HepG2 (cell line): Measurements from ENCODE around the gene NKAIN2. TPM values are rescaled to one million over a fixed set of nuclear protein-coding genes. Genes with fewer than 3 reads are reported as not detected.

Experiments used
- ATAC-seq: fragments of 200-7000 bp; cut with Tn5 transposase; 3 replicates; pipeline ENCODE4 v1.9.1; 2020; ENCODE audit warnings: mild to moderate bottlenecking, moderate library complexity
- BruUV-seq: library from RNA; stranded (reverse); fragments of 400-500 nt; replicated peaks from 2 replicates; lab custom pipeline; 2021; lab: Mats Ljungman, UMichigan
- CTCF ChIA-PET: fragments of 300-600 bp; formaldehyde crosslinking; extraction: SDS; loops from one replicate; lab custom pipeline; 2021; ENCODE audit warnings: low total read pairs, inconsistent platforms, low intra/inter-chr PET ratio; lab: Yijun Ruan, JAX
- POLR2A ChIA-PET: fragments of 350-600 bp; sonication (Branson Sonifier 250); formaldehyde crosslinking; loops from one replicate; lab custom pipeline; 2020; ENCODE audit warnings: antibody characterized with exemption, inconsistent platforms; lab: Yijun Ruan, JAX
- DNase-seq: peaks from one replicate; pipeline ENCODE4 v3.0.0-alpha.2; 2015; ENCODE audit warnings: low spot score
- FAIRE-seq: peaks from 3 replicates; lab custom pipeline; 2011; peaks lifted over from hg19 to GRCh38; lab: Jason Lieb, UNC
- H2AFZ ChIP-seq: one replicate; pipeline ENCODE4 v1.6.1; 2011; ENCODE audit warnings: low read length, inconsistent platforms
- H3K27ac ChIP-seq: fragments of 300-600 bp; 3 replicates; pipeline ENCODE4 v1.8.0; 2011; ENCODE audit warnings: mixed run types, mild to moderate bottlenecking, mixed read lengths, low read length, inconsistent platforms; ENCODE audit not compliant: insufficient read depth; ENCODE audit errors: extremely low read length
- H3K27me3 ChIP-seq, 2 experiments: fragments of 200-600 bp in 1 of 2; 2 replicates in 1 of 2; 3 replicates in 1 of 2; pipeline versions ENCODE4 v1.6.0 to v1.8.0; 2011; ENCODE audit warnings: low read length in 2 of 2, mild to moderate bottlenecking in 2 of 2, moderate library complexity in 2 of 2, inconsistent platforms in 1 of 2; ENCODE audit not compliant: insufficient read depth in 2 of 2, control insufficient read depth in 1 of 2
- H3K36me3 ChIP-seq, 2 experiments: fragments of 200-600 bp in 1 of 2; replicated peaks in 1 of 2; 2 replicates in 1 of 2; 3 replicates in 1 of 2; pipeline versions ENCODE4 v1.5.1 to v1.8.0; 2011; ENCODE audit warnings: low read length in 2 of 2, inconsistent platforms in 1 of 2; ENCODE audit not compliant: insufficient read depth in 2 of 2, control insufficient read depth in 1 of 2
- H3K4me1 ChIP-seq: 2 replicates; pipeline ENCODE4 v1.5.1; 2012; ENCODE audit warnings: low read length, inconsistent platforms; ENCODE audit not compliant: insufficient read depth
- H3K4me2 ChIP-seq: 2 replicates; pipeline ENCODE4 v1.6.0; 2011; ENCODE audit warnings: low read depth, low read length, inconsistent platforms
- H3K4me3 ChIP-seq, 3 experiments: fragments of 200-600 bp in 1 of 3; sonication (generic), shearing (Covaris generic) in 1 of 3; replicated peaks in 1 of 3; 2 replicates each; pipeline ENCODE4 v1.5.1; 2011 to 2016; ENCODE audit warnings: low read length in 3 of 3, inconsistent platforms in 2 of 3, low read depth in 2 of 3, mild to moderate bottlenecking in 2 of 3, control low read depth in 1 of 3, mixed read lengths in 1 of 3; ENCODE audit not compliant: insufficient read depth in 1 of 3
- H3K79me2 ChIP-seq: one replicate; pipeline ENCODE4 v1.6.1; 2011; ENCODE audit warnings: low read length, inconsistent platforms; ENCODE audit not compliant: insufficient read depth
- H3K9ac ChIP-seq: 2 replicates; pipeline ENCODE4 v1.6.0; 2011; ENCODE audit warnings: mild to moderate bottlenecking, low read depth, low read length, inconsistent platforms; ENCODE audit not compliant: insufficient read depth
- H3K9me3 ChIP-seq: 2 replicates; pipeline ENCODE4 v1.5.1; 2012; ENCODE audit warnings: mild to moderate bottlenecking, low read length
- H4K20me1 ChIP-seq: 2 replicates; pipeline ENCODE4 v1.6.0; 2011; ENCODE audit warnings: inconsistent platforms, mild to moderate bottlenecking, low read length, moderate library complexity; ENCODE audit not compliant: insufficient read depth
- CBX5 ChIP-seq: sonication (generic); formaldehyde crosslinking; IDR thresholded peaks from 2 replicates; pipeline ENCODE4 v1.4.0; 2020; ENCODE audit warnings: missing genetic modification reagents, borderline replicate concordance
- IKZF4 ChIP-seq: sonication (generic); formaldehyde crosslinking; IDR thresholded peaks from 2 replicates; pipeline ENCODE4 v1.5.1; 2020; ENCODE audit warnings: borderline replicate concordance, mild to moderate bottlenecking, low read depth, missing genetic modification reagents; ENCODE audit errors: not compliant biosample characterization
- MAFK ChIP-seq, 2 experiments: IDR thresholded peaks in 1 of 2; conservative IDR thresholded peaks in 1 of 2; 2 replicates each; pipeline ENCODE4 v1.6.1; 2011; ENCODE audit warnings: improper control_type of control experiment in 2 of 2, low read length in 2 of 2
- MEF2D ChIP-seq: sonication (generic); formaldehyde crosslinking; IDR thresholded peaks from 2 replicates; pipeline ENCODE4 v1.5.1; 2020; ENCODE audit warnings: mild to moderate bottlenecking, missing genetic modification reagents
- MYC ChIP-seq: sonication (generic); formaldehyde crosslinking; IDR thresholded peaks from 2 replicates; pipeline ENCODE4 v1.9.0; 2021; ENCODE audit warnings: missing genetic modification reagents, borderline replicate concordance
- NFKB2 ChIP-seq: sonication (generic); formaldehyde crosslinking; IDR thresholded peaks from 2 replicates; pipeline ENCODE4 v1.4.0; 2020; ENCODE audit warnings: missing genetic modification reagents, borderline replicate concordance
- PHB2 ChIP-seq: fragments of 450-650 bp; IDR thresholded peaks from 2 replicates; pipeline ENCODE4 v1.6.1; 2018; ENCODE audit not compliant: partially characterized antibody
- PHF5A ChIP-seq: IDR thresholded peaks from one replicate; pipeline ENCODE4 v1.6.1; 2018; ENCODE audit warnings: low read depth, missing genetic modification reagents; ENCODE audit not compliant: unreplicated experiment
- RBFOX2 ChIP-seq: fragments of 200-400 bp; formaldehyde crosslinking; IDR thresholded peaks from 2 replicates; pipeline ENCODE4 v1.6.1; 2017; ENCODE audit warnings: low read depth, mild to moderate bottlenecking, low read length
- RNF2 ChIP-seq: fragments of 450-650 bp; conservative IDR thresholded peaks from 2 replicates; pipeline ENCODE4 v1.6.1; 2016; ENCODE audit warnings: low read depth
- SATB2 ChIP-seq: sonication (generic); formaldehyde crosslinking; IDR thresholded peaks from 2 replicates; pipeline ENCODE4 v1.5.0; 2020; ENCODE audit warnings: missing genetic modification reagents
- SP140L ChIP-seq: sonication (generic); formaldehyde crosslinking; IDR thresholded peaks from 2 replicates; pipeline ENCODE4 v1.4.0; 2020; ENCODE audit warnings: missing genetic modification reagents, borderline replicate concordance
- ZBTB7A ChIP-seq: sonication (generic); formaldehyde crosslinking; IDR thresholded peaks from 2 replicates; pipeline ENCODE4 v1.8.0; 2022; ENCODE audit warnings: mild to moderate bottlenecking, missing genetic modification reagents
- ZNF589 ChIP-seq: sonication (generic); formaldehyde crosslinking; conservative IDR thresholded peaks from 2 replicates; pipeline ENCODE4 v1.8.0; 2022; ENCODE audit warnings: mild to moderate bottlenecking, moderate library complexity, missing genetic modification reagents
- ZNF879 ChIP-seq: sonication (generic); formaldehyde crosslinking; IDR thresholded peaks from 2 replicates; pipeline ENCODE4 v1.8.1; 2023; ENCODE audit warnings: missing genetic modification reagents
- ZSCAN20 ChIP-seq: sonication (generic); formaldehyde crosslinking; IDR thresholded peaks from 2 replicates; pipeline ENCODE4 v1.4.0; 2020; ENCODE audit warnings: missing genetic modification reagents, mild to moderate bottlenecking, borderline replicate concordance
- WGBS: methylation state at CpG from one replicate; pipeline ENCODE4 v1.1.6; 2017; ENCODE audit warnings: low lambda C conversion rate; 5-methylcytosine and 5-hydroxymethylcytosine counted together
- in situ Hi-C: cut with HindIII; loops from 2 replicates; pipeline ENCODE4 v1.10.0; 2017; ENCODE audit warnings: low pct_unique_long_range_greater_than_20kb; ENCODE audit not compliant: extremely low pct_ligation_motif_present
- intact Hi-C: fragments of 100-400 bp; cut with micrococcal nuclease; formaldehyde crosslinking; loops from one replicate; pipeline ENCODE4 v1.10.0; 2022; ENCODE audit not compliant: unreplicated experiment
- polyA plus RNA-seq, 8 experiments: library from polyadenylated mRNA; depleted of rRNA in 3 of 8; stranded (reverse) in 7 of 8; unstranded in 1 of 8; fragments of >200 nt; fragmentation: Illumina TruSeq in 4 of 8; extraction: Trizol in 4 of 8; gene quantifications; 2 replicates each; pipeline versions ENCODE4 v1.2.1 to v1.2.3, GENCODE V29; 2011 to 2016; ENCODE audit warnings: low read depth in 4 of 8, missing spikeins in 1 of 8, mixed read lengths in 1 of 8; ENCODE audit not compliant: insufficient read depth in 1 of 8
- total RNA-seq, 5 experiments: library from RNA; depleted of rRNA; stranded (reverse); fragments of >200 nt; fragmentation: Illumina TruSeq; extraction: Trizol; gene quantifications; 2 replicates each; pipeline ENCODE4 v1.2.3, GENCODE V29; 2016; ENCODE audit warnings: low read depth in 1 of 5
- TF ChIP-seq, protein P1 (sequence below): sonication (generic); formaldehyde crosslinking; IDR thresholded peaks from 2 replicates; pipeline ENCODE4 v1.4.0; 2020; ENCODE audit warnings: mild to moderate bottlenecking, missing genetic modification reagents

Gene NKAIN2
- total and polyA plus RNA-seq, 2 of the 13 experiments (the other 11 are each of a cell fraction or from before 2014, with no cell fraction given): not detected

GRCh38 chr6:124226396-124226795, 422.7 kb downstream of the NKAIN2 start:
- no peak overlapping the region for H2AFZ ChIP-seq
- no peaks in the 10 kb centered on the region for H3K79me2 ChIP-seq
- H3K27ac ChIP-seq: no peak overlapping the region
- no peaks in the 10 kb centered on the region for H3K27me3 ChIP-seq
- no peak for ATAC-seq
- H3K36me3 ChIP-seq: no peaks in the 10 kb centered on the region
- intact Hi-C loops: no loop called here
- no TSS peak for BruUV-seq
- no peak overlapping the region for H3K9ac ChIP-seq
- FAIRE-seq: no peak
- in situ Hi-C loops: no loop called here
- WGBS: 0% methylated on average over 1 of the region's 1 CpG
- H3K4me1 ChIP-seq: no peaks in the 10 kb centered on the region
- POLR2A ChIA-PET: no interaction called here
- no peak for DNase-seq
- TF ChIP-seq MAFK (conservative IDR thresholded peaks at IDR 0.05 in 1 of 2, IDR thresholded peaks at IDR 0.05 in 1 of 2; ENCODE audit: low read length in 2 of 2) (peak in 1 of 2 experiments; percentile 26; a peak in 2 of 4 replicates), SP140L (CRISPR knock-in tag) (no peak)
- no peaks in the 10 kb centered on the region for H4K20me1 ChIP-seq
- no peak overlapping the region for H3K4me3 ChIP-seq
- peaks cover 32% of the 10 kb centered on the region; the same call in 1 of the 2 replicates for H3K9me3 ChIP-seq
- no peak overlapping the region for H3K4me2 ChIP-seq
- CTCF ChIA-PET: no interaction called here

GRCh38 chr6:124233221-124233620, 429.6 kb downstream of the NKAIN2 start:
- ATAC-seq: no peak
- Histone ChIP-seq H3K27me3 (no peaks in the 10 kb centered on the region), H3K27ac (no peak overlapping the region), H3K4me3 (no peak overlapping the region), H2AFZ (no peak overlapping the region), H3K9me3 (peaks cover 34% of the 10 kb centered on the region), H3K4me1 (no peaks in the 10 kb centered on the region), H3K4me2 (no peak overlapping the region), H4K20me1 (no peaks in the 10 kb centered on the region), H3K79me2 (no peaks in the 10 kb centered on the region), H3K36me3 (no peaks in the 10 kb centered on the region), H3K9ac (no peak overlapping the region)
- in situ Hi-C loops: no loop called here
- ChIA-PET CTCF (no interaction called here), POLR2A (no interaction called here)
- intact Hi-C loops: no loop called here
- BruUV-seq: no TSS peak
- WGBS: 3% methylated on average over 1 of the region's 1 CpG
- no peak for DNase-seq
- TF ChIP-seq PHF5A (CRISPR knock-in tag) (no peak), MYC (CRISPR knock-in tag) (no peak), MEF2D (no peak), SATB2 (CRISPR knock-in tag) (no peak), RNF2 (no peak), RBFOX2 (no peak), ZBTB7A (no peak), IKZF4 (no peak), CBX5 (CRISPR knock-in tag) (no peak), ZNF589 (CRISPR knock-in tag) (no peak), PHB2 (no peak), ZSCAN20 (CRISPR knock-in tag) (no peak), NFKB2 (CRISPR knock-in tag) (no peak), ZNF879 (CRISPR knock-in tag) (no peak)
- TF ChIP-seq, protein P1, sequence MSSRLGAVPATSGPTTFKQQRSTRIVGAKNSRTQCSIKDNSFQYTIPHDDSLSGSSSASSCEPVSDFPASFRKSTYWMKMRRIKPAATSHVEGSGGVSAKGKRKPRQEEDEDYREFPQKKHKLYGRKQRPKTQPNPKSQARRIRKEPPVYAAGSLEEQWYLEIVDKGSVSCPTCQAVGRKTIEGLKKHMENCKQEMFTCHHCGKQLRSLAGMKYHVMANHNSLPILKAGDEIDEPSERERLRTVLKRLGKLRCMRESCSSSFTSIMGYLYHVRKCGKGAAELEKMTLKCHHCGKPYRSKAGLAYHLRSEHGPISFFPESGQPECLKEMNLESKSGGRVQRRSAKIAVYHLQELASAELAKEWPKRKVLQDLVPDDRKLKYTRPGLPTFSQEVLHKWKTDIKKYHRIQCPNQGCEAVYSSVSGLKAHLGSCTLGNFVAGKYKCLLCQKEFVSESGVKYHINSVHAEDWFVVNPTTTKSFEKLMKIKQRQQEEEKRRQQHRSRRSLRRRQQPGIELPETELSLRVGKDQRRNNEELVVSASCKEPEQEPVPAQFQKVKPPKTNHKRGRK (CRISPR knock-in tag): no peak
- FAIRE-seq: no peak
